HG03442 (cell line): ENCODE results near the gene HS3ST3A1.
"Not testable (repeated sequence)": the region's sequence is repeated elsewhere in the genome, so short reads cannot be mapped to it uniquely, and the experiment has no call there.

Experiments used
- ATAC-seq: cut with Tn5 transposase; IDR thresholded peaks from one replicate; pipeline ENCODE4 v1.9.1; 2021; ENCODE audit warnings: mild to moderate bottlenecking, moderate library complexity; ENCODE audit not compliant: unreplicated experiment

The HS3ST3A1 gene

GRCh38 chr17:13498184-13498583 is 103.5 kb downstream of the HS3ST3A1 start:
- ATAC-seq = no peak

- ATAC-seq = not testable (repeated sequence)
These were observed 105.1 kb downstream of the HS3ST3A1 start for GRCh38 chr17:13496553-13497056.

GRCh38 chr17:13495423-13495822 is 106.3 kb downstream of the HS3ST3A1 start:
- no peak for ATAC-seq

- ATAC-seq = no peak
These were observed 109.0 kb downstream of the HS3ST3A1 start for GRCh38 chr17:13492737-13493122.

GRCh38 chr17:13491916-13492736 is 109.6 kb downstream of the HS3ST3A1 start:
- no peak for ATAC-seq

GRCh38 chr17:13491491-13491890 is 110.2 kb downstream of the HS3ST3A1 start:
- ATAC-seq = no peak

GRCh38 chr17:13490906-13491482 is 110.7 kb downstream of the HS3ST3A1 start:
- no peak for ATAC-seq

GRCh38 chr17:13490427-13490826 is 111.3 kb downstream of the HS3ST3A1 start:
- no peak for ATAC-seq

- no peak for ATAC-seq
These were observed 116.4 kb downstream of the HS3ST3A1 start for GRCh38 chr17:13485327-13485726.

- ATAC-seq = no peak
These were observed 117.7 kb downstream of the HS3ST3A1 start for GRCh38 chr17:13484020-13484419.

- no peak for ATAC-seq
These were observed 120.9 kb downstream of the HS3ST3A1 start for GRCh38 chr17:13480877-13481276.

GRCh38 chr17:13478326-13478830 is 123.4 kb downstream of the HS3ST3A1 start:
- ATAC-seq = no peak

GRCh38 chr17:13477180-13477611 is 124.5 kb downstream of the HS3ST3A1 start:
- ATAC-seq = no peak

- no peak for ATAC-seq
These were observed 125.0 kb downstream of the HS3ST3A1 start for GRCh38 chr17:13476720-13477119.

- ATAC-seq = no peak
These were observed 126.0 kb downstream of the HS3ST3A1 start for GRCh38 chr17:13475574-13476223.

- no peak for ATAC-seq
These were observed 127.5 kb downstream of the HS3ST3A1 start for GRCh38 chr17:13474073-13474800.

GRCh38 chr17:13465678-13466077 is 136.1 kb downstream of the HS3ST3A1 start:
- ATAC-seq = no peak

GRCh38 chr17:13462673-13463124 is 139.0 kb downstream of the HS3ST3A1 start:
- no peak for ATAC-seq

GRCh38 chr17:13462146-13462545 is 139.6 kb downstream of the HS3ST3A1 start:
- no peak for ATAC-seq

GRCh38 chr17:13460261-13461000 is 141.3 kb downstream of the HS3ST3A1 start:
- ATAC-seq = no peak
